NCI-H2081 treated with DMSO at 0.1 percent for 48 hours (cell line): Measurements from ENCODE around the gene YARS1.

Source experiments
- DNase-seq: peaks from one replicate; lab custom pipeline; 2025; lab: John Stamatoyannopoulos, UW

The YARS1 gene

GRCh38 chr1:32742199-32742947 is 74.8 kb downstream of the YARS1 start:
- DNase-seq, result no peak

- DNase-seq, result no peak
Measured at GRCh38 chr1:32741413-32742198, 75.6 kb downstream of the YARS1 start.

GRCh38 chr1:32741059-32741412 is 76.1 kb downstream of the YARS1 start:
- no peak for DNase-seq

GRCh38 chr1:32736812-32737791 is 80.1 kb downstream of the YARS1 start:
- no peak for DNase-seq

GRCh38 chr1:32733582-32734321 is 83.4 kb downstream of the YARS1 start:
- DNase-seq, result no peak

GRCh38 chr1:32729254-32730046 is 87.7 kb downstream of the YARS1 start:
- DNase-seq, result no peak

- DNase-seq, result no peak
Measured at GRCh38 chr1:32728413-32729077, 88.6 kb downstream of the YARS1 start.

GRCh38 chr1:32727876-32728275 is 89.3 kb downstream of the YARS1 start:
- no peak for DNase-seq

- DNase-seq, result no peak
Measured at GRCh38 chr1:32725615-32725982, 91.6 kb downstream of the YARS1 start.
